Progenitor cell of endocrine pancreas (in vitro differentiated cells): ENCODE measurements around the gene NLRP1. TPM values are rescaled to one million over a fixed set of nuclear protein-coding genes. Genes with fewer than 3 reads are reported as not detected.

ENCODE experiments used
- DNase-seq: peaks from one replicate; pipeline ENCODE4 v3.0.0; 2021; ENCODE audit warnings: low spot score; ENCODE audit not compliant: unreplicated experiment
- H3K27ac Mint-ChIP-seq: 2 replicates; pipeline ENCODE4 v1.8.0; 2021; ENCODE audit warnings: mild to moderate bottlenecking, moderate library complexity, mixed read lengths
- H3K27me3 Mint-ChIP-seq: 2 replicates; pipeline ENCODE4 v1.8.0; 2021; ENCODE audit warnings: mixed read lengths
- H3K36me3 Mint-ChIP-seq: 2 replicates; pipeline ENCODE4 v1.8.0; 2022; ENCODE audit warnings: mixed read lengths; ENCODE audit not compliant: insufficient read depth
- H3K4me1 Mint-ChIP-seq: 2 replicates; pipeline ENCODE4 v1.8.0; 2021; ENCODE audit warnings: low read depth, mixed read lengths
- H3K4me3 Mint-ChIP-seq: 2 replicates; pipeline ENCODE4 v1.8.0; 2021; ENCODE audit warnings: low read depth, mild to moderate bottlenecking, moderate library complexity, mixed read lengths
- H3K9me3 Mint-ChIP-seq: 2 replicates; pipeline ENCODE4 v1.8.0; 2021; ENCODE audit warnings: low read depth, mixed read lengths
- CTCF ChIP-seq: fragments of 200-600 bp; sonication (generic); IDR thresholded peaks from one replicate; pipeline ENCODE4 v1.5.0; 2021; ENCODE audit warnings: antibody characterized with exemption, mild to moderate bottlenecking; ENCODE audit not compliant: unreplicated experiment
- total RNA-seq: library from RNA; stranded (reverse); gene quantifications from 2 replicates; pipeline ENCODE4 v1.2.1, GENCODE V29; 2021

Gene NLRP1
- total RNA-seq, 1 donor from 2014 or later, result 25.3 TPM

GRCh38 chr17:5624211-5624610 is 39.9 kb upstream of the NLRP1 start:
- no peak overlapping the region for H3K27ac Mint-ChIP-seq
- H3K9me3 Mint-ChIP-seq, result no peaks in the 10 kb centered on the region
- H3K27me3 Mint-ChIP-seq, result peaks cover 32% of the 10 kb centered on the region
- TF ChIP-seq CTCF, result no peak
- no peaks in the 10 kb centered on the region for H3K36me3 Mint-ChIP-seq
- no peak for DNase-seq
- no peaks in the 10 kb centered on the region for H3K4me1 Mint-ChIP-seq
- no peak overlapping the region for H3K4me3 Mint-ChIP-seq

GRCh38 chr17:5621729-5622128 is 37.4 kb upstream of the NLRP1 start:
- Mint-ChIP-seq H3K4me1 (no peaks in the 10 kb centered on the region), H3K27ac (no peak overlapping the region), H3K36me3 (no peaks in the 10 kb centered on the region), H3K4me3 (no peak overlapping the region), H3K9me3 (no peaks in the 10 kb centered on the region), H3K27me3 (peaks cover 31% of the 10 kb centered on the region)
- DNase-seq, result no peak
- TF ChIP-seq CTCF, result no peak

- Mint-ChIP-seq H3K27ac (no peak overlapping the region), H3K4me1 (no peaks in the 10 kb centered on the region), H3K36me3 (no peaks in the 10 kb centered on the region), H3K4me3 (no peak overlapping the region), H3K9me3 (no peaks in the 10 kb centered on the region), H3K27me3 (peaks cover 25% of the 10 kb centered on the region)
- no peak for DNase-seq
- no peak for TF ChIP-seq CTCF
Measured at GRCh38 chr17:5621026-5621425, 36.7 kb upstream of the NLRP1 start.

GRCh38 chr17:5619088-5619740 is 34.9 kb upstream of the NLRP1 start:
- H3K4me1 Mint-ChIP-seq, result no peaks in the 10 kb centered on the region
- peaks cover 24% of the 10 kb centered on the region for H3K27me3 Mint-ChIP-seq
- no peak for DNase-seq
- TF ChIP-seq CTCF, result no peak
- no peak overlapping the region for H3K4me3 Mint-ChIP-seq
- no peaks in the 10 kb centered on the region for H3K36me3 Mint-ChIP-seq
- H3K27ac Mint-ChIP-seq, result no peak overlapping the region
- H3K9me3 Mint-ChIP-seq, result no peaks in the 10 kb centered on the region

- H3K27me3 Mint-ChIP-seq, result peaks cover 30% of the 10 kb centered on the region
- H3K9me3 Mint-ChIP-seq, result no peaks in the 10 kb centered on the region
- no peak for DNase-seq
- H3K27ac Mint-ChIP-seq, result no peak overlapping the region
- no peaks in the 10 kb centered on the region for H3K4me1 Mint-ChIP-seq
- no peaks in the 10 kb centered on the region for H3K36me3 Mint-ChIP-seq
- no peak for TF ChIP-seq CTCF
- no peak overlapping the region for H3K4me3 Mint-ChIP-seq
Measured at GRCh38 chr17:5618476-5618875, 34.2 kb upstream of the NLRP1 start.
